GM10847 (cell line): ENCODE measurements around the gene NIBAN1.

Experiments
- POLR2A ChIP-seq: IDR thresholded peaks from 2 replicates; pipeline ENCODE4 v1.6.1; 2011; ENCODE audit not compliant: insufficient read length; ENCODE audit errors: extremely low read depth

NIBAN1 gene

GRCh38 chr1:184935920-184936798 lies 38.1 kb downstream of the NIBAN1 start:
- no peak for TF ChIP-seq POLR2A

DNA sequence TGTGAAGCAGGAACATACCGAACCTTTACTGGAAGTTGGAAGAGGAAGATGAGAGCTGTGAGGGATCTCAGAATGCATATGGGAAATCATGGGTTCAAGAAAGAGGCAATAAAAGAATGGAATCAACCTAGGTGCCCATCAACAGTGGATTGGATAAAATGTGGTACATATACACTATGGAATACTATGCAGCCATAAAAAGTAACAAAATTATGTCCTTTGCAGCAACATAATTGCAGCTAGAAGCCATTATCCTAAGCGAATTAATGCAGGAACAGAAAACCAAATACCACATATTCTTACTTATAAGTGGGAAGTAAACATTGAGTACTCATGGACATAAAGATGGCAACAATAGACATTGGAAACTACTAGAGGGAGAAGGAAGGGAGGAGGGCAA lies 40.4 kb downstream of the NIBAN1 start:
- TF ChIP-seq POLR2A: no peak

DNA sequence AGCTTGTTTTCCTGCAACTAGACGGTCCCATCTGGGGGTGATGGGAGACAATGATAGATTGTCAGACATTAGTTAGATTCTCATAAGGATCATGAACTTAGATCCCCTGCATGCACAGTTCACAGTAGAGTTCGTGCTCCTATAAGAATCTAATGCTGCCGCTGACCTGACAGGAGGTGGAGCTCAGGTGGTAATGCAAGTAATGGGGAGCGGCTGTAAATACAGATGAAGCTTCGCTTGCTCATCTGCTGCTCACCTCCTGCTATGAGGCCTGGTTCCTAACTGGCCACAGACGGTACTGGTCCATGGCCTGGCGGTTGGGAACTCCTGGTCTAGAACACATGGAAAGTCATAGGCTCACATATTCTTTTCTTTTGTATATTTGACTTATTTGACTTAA lies 42.0 kb downstream of the NIBAN1 start:
- no peak for TF ChIP-seq POLR2A

DNA sequence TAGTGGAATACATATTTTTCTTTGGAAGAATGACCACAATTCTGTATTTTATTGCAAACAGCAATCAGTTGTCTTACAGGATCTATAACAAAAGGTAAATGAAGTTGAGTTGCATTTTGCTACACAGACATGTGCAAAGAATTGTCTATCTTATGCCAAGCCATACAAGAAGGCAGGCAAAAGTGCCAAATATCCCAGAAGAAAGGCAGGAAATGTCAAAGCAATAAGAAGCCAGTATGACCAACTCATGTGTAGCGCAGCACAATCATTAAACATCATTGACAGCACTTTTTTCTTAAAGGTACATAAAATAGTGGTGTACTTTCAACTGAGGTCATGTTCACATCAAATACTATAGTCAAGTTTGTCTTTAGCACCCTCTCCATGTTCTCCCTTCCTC lies 42.7 kb downstream of the NIBAN1 start:
- TF ChIP-seq POLR2A: no peak

DNA sequence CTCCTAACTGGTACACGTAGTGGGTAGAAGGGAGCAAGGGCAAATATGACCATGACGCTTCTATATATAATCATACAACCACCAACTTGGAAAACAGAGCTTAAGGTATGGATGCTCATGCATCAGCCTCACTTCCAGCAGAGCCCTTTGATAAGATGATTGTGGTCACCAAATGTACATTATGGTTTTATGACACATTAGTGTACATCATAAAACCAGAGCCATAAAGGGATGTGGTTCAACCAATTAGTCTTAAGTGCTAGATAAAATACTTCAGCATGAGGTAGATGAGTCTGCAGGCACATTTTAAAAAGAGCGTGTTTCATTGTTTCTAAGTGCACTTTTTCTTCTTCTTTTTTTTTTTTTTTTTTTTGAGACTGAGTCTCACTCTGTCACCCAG lies 43.7 kb downstream of the NIBAN1 start:
- no peak for TF ChIP-seq POLR2A

DNA sequence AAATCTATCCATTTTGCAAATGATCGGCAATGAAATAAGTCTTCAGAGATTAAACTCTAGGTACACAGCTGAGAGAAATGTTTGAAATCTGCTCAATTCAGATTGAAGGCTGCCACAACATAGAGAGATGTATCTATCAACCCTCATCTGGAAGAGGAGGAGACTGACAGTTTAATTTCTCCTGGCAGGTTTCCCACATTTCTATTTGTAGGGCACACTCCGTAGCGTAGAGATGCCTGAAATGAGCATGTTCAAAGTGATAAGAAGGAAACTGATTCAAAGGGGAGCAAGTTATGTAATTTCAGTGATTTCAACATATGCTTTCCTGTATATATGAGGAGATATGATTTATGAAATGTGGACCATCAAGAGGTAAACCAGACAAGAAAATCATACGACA lies 44.1 kb downstream of the NIBAN1 start:
- TF ChIP-seq POLR2A: no peak

GRCh38 chr1:184929711-184930202 lies 44.6 kb downstream of the NIBAN1 start:
- TF ChIP-seq POLR2A: no peak

GRCh38 chr1:184928394-184928793 lies 45.9 kb downstream of the NIBAN1 start:
- TF ChIP-seq POLR2A: no peak
